Fibroblast of skin of back (primary cell): Measurements from ENCODE around the gene PECR.
"Not testable (repeated sequence)": the region's sequence is repeated elsewhere in the genome, so short reads cannot be mapped to it uniquely, and the experiment has no call there.

Source experiments
- DNase-seq: peaks from one replicate; pipeline ENCODE4 v3.0.0-alpha.2; 2013

Gene PECR

DNA sequence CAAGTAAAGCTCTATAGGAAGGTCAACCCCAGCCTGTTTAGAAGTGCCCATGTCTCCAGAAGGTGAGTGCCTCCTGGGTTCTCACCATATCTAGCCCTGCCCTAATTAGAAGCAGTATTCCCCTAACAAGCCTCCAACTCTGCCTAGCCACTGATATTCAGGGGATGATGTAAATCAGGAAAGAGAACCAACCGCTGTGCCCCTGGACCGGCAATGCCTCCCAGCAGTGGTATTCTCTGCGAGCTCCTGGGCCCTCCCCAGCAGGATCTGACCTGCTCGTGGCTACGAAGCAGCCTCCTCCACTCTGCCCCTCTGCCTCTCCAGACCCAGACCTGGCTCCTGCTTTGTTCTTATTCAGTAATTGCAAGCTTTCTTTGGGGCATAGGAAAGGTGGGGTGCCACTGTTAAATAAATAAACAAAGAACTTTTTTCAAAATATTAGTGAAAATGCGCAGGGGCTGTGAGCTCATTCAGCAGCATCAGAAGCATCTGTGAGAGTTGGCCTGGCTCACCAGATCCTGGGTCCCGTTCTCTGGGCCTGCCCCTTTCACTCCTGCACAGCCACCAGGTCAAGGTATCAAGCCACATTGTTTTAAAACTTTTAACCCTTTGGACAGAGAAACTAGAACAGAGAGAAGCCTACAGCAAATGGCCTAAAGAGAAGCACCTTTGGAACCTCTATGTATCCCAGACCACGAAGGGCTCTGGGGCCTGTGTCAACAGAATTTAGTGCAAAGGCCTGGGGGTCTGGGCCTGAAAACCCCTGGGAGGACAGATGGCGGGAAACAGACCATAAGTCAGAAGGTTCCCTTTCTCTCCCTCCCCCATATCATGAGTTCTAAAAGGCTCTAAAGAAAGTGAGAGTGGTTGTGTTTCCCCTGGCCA is 80.2 kb downstream of the PECR start:
- DNase-seq = no peak

GRCh38 chr2:215998636-215999035 is 83.0 kb downstream of the PECR start:
- no peak for DNase-seq

DNA sequence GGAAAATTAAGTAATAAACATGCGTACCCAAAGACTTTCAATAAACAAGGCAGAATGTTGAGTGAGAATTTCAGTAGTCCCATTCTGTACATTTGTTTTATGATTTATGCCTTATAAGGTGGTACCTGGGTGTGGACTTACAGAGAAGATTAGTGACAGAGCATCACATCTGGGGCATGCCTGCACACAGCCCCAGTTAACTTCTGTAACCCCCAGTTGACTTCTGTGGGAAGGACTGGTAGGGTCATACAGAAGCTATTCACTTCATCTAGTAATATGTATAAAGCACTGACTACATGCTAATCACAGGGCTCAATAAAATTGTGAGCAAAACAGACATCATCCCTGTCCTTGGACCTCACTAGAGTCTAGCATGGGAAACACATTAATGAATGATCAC is 84.4 kb downstream of the PECR start:
- no peak for DNase-seq

DNA sequence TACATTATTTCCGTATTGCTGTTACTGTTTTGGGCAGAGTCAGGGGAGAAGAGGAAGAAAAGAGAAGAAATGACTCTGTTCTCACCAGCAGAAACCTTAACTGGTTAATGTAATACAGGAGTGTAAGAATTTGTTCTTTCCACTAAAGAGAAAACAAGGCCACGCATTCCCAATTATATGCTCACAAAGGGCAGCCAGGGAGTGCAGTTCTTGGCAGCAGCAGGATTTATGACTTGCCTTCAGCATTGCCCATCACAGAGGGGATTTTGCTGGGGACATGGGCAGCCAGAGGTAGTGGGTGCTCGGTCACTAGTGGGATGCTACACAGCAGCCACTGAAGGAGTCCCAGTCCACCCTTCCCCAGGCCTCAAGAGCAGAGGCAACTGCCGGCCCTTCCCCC is 86.7 kb downstream of the PECR start:
- DNase-seq = no peak

GRCh38 chr2:215988556-215989207 is 92.9 kb downstream of the PECR start:
- not testable (repeated sequence) for DNase-seq
